Adrenal gland (tissue), 5 donors: ENCODE data around the gene NSMCE1.
"Not testable (repeated sequence)": the region's sequence is repeated elsewhere in the genome, so short reads cannot be mapped to it uniquely, and the experiment has no call there.

Experiments
- POLR2A ChIP-seq, 2 donors: fragments of 450-650 bp; IDR thresholded peaks; one replicate each; pipeline ENCODE4 v1.6.1; 2017; ENCODE audit warnings: antibody characterized with exemption in 2 of 2, mild to moderate bottlenecking in 2 of 2, moderate library complexity in 1 of 2
- TF ChIP-seq, protein P1 (sequence below), 6 experiments: fragments of 450-650 bp in 4 of 6; fragments of 200-600 bp in 2 of 6; sonication (generic) in 1 of 6; IDR thresholded peaks; 1 replicate in 5 of 6; 2 replicates in 1 of 6; pipeline versions ENCODE4 v1.5.1 to v1.8.0; 2016 to 2021; ENCODE audit warnings: antibody characterized with exemption in 6 of 6, mild to moderate bottlenecking in 2 of 6, moderate library complexity in 1 of 6
- donor health status: DM: no; HTN: no; CAD: no.

DNA sequence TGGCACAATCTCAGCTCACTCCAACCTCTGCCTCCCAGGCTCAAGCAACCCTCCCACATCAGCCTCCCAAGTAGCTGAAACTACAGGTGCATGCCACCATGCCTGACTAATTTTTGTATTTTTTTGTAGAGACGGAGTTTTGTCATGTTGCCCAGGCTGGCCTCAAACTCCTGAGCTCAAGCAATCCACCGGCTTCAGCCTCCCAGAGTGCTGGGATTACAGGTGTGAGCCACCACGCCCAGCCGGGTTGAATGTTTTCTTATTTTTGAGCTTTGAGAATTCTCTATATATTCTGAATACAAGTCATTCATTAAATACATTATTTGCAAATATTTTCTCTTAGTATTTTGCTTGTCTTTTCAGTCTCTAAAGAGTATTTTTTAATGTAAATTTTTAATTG, 19.7 kb downstream of the NSMCE1 start:
- TF ChIP-seq, protein P1, sequence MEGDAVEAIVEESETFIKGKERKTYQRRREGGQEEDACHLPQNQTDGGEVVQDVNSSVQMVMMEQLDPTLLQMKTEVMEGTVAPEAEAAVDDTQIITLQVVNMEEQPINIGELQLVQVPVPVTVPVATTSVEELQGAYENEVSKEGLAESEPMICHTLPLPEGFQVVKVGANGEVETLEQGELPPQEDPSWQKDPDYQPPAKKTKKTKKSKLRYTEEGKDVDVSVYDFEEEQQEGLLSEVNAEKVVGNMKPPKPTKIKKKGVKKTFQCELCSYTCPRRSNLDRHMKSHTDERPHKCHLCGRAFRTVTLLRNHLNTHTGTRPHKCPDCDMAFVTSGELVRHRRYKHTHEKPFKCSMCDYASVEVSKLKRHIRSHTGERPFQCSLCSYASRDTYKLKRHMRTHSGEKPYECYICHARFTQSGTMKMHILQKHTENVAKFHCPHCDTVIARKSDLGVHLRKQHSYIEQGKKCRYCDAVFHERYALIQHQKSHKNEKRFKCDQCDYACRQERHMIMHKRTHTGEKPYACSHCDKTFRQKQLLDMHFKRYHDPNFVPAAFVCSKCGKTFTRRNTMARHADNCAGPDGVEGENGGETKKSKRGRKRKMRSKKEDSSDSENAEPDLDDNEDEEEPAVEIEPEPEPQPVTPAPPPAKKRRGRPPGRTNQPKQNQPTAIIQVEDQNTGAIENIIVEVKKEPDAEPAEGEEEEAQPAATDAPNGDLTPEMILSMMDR (IDR thresholded peaks at IDR 0.05) = not testable (repeated sequence)
- TF ChIP-seq POLR2A (IDR thresholded peaks at IDR 0.05) = not testable (repeated sequence)
